ENCODE measurements around the gene GATA2.

Gene GATA2

DNA sequence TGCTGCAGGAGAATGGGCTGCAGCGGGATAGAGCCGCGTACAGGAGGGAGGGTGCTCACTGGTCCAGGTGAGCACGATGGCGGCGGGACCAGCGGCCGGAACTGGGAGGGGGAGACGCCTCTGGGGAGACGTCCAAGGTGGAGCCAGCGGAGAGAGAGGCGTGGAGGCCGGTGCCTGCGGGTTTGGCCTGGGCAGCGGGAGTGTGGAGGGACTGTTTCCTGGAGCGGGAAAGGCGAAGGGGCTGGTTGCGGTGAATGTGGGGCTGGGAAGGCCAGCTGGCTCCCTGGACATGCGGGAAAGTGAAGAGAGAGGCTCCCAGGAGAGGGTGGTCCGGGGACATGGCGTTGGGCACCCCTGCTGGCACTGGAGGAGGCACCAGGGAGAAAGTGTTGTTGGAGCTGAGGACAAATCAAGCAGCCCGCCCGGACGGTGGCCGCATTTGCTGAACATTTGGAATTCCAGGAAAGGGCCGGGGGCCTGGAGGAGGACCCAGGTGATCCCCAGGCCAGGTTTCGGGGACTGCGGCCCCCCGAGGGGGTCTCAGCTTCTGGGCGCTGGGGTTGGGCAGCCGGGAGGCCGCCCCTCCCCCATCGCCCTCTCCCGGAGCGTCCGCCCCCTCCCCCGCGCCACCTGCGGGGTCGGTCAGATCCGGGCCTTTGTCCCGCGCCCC, 60.6 kb downstream of the GATA2 start:
- DNase-seq = no peak

DNA sequence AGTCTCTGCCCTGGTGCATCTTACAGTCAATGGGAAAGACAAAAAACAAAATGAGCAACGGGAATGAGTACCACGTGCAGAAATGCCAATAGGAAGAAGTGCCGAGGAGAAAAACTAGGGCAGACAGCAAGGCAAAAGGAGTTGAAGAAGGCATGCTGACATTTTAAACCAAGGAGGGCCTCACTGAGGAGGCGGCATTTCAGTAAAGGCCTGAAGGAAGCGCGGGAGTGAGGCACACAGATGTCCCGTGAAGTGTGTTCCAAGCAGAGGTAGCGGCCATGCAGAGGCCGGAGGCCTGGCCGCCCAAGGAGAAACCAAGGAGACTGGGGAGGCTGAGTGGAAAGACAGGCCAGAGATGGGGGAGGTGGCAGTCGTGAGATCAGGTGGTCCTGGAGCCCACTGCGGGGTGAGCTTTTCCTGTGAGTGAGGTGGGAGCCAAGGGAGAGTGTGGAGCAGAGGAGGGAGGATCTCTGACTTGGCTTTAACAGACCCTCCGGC, 61.1 kb downstream of the GATA2 start:
- DNase-seq = no peak

DNA sequence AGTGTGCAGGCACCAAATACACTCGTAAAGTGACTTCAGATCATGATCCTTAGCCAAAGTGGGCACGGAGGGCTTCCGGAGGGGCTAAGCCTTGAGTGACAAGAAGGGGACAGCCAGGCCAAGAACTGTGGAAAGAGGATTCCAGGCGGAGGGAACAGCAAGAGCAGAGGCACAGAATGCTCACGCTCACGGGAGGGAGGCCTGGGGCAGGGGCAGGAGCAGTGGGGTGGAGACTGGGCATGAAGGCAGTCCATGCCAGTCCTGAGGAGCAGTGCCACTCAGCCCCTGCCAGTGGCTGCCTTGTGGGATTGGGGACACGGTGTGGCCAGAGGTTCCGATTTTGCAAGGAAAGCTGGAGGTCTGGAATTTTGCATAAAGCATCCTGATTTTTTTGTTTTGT, 62.3 kb downstream of the GATA2 start:
- DNase-seq = no peak

DNA sequence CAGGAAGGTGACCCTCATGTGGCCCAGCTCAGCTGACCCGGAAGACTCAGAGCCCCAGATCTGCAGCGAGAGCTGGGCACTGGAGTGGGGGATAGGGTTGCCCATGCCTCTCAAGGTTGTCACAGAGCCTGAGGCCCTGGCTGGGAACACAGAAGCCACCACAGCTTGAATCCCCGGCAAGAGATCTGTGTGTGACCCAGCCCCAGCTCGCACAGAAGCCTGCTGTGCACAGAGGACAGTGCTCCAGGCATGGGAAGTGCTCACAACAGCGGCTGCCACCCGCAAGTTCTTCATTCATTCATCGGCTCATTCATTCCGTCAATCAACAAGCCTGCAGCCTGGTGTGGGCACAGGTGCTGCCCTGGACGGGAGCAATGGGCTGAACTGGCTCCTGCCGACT, 62.7 kb downstream of the GATA2 start:
- DNase-seq = no peak

DNA sequence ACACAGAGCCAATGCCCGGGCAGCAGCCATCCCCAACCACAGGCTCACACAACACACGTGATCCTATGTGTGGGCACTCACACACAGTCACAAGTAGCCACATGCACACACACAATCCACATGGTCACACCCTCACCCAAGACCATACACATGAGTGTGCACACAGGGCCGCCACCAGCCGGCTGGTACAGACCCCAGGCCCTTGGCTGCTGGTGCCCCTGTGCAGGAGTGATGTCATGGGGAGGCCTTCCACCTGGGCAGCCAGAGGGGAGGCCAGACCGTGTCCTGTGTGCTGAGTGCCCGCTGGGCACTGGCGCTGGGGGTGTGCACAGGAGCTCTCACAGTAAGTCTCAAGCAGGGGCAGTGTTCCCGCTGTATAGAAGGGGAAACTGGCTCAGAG, 63.2 kb downstream of the GATA2 start:
- DNase-seq = no peak
